Astrocyte (in vitro differentiated cells and primary cell): Measurements from ENCODE around the gene JMJD1C. TPM values are rescaled to one million over a fixed set of nuclear protein-coding genes. Genes with fewer than 3 reads are reported as not detected.

ENCODE experiments used
- DNase-seq: peaks from one replicate; pipeline ENCODE4 v3.0.0-alpha.2; 2010; ENCODE audit warnings: low read depth
- FAIRE-seq: peaks from 2 replicates; lab custom pipeline; 2011; peaks lifted over from hg19 to GRCh38; lab: Jason Lieb, UNC
- H2AFZ ChIP-seq: 2 replicates; pipeline ENCODE4 v1.6.0; 2012; ENCODE audit warnings: low read depth, low read length, inconsistent platforms
- H3K27ac ChIP-seq: 2 replicates; pipeline ENCODE4 v1.5.1; 2011; ENCODE audit warnings: low read depth, low read length, inconsistent platforms
- H3K27me3 ChIP-seq: 2 replicates; pipeline ENCODE4 v1.6.0; 2011; ENCODE audit warnings: low read length, inconsistent platforms; ENCODE audit not compliant: insufficient read depth
- H3K36me3 ChIP-seq: 2 replicates; pipeline ENCODE4 v1.5.1; 2011; ENCODE audit warnings: low read length, inconsistent platforms; ENCODE audit not compliant: insufficient read depth
- H3K4me1 ChIP-seq: 2 replicates; pipeline ENCODE4 v1.5.1; 2011; ENCODE audit warnings: low read length, inconsistent platforms; ENCODE audit not compliant: insufficient read depth
- H3K4me2 ChIP-seq: 2 replicates; pipeline ENCODE4 v1.6.0; 2012; ENCODE audit warnings: low read length, inconsistent platforms
- H3K4me3 ChIP-seq: 2 replicates; pipeline ENCODE4 v1.5.1; 2011; ENCODE audit warnings: low read depth, mild to moderate bottlenecking, low read length, inconsistent platforms; ENCODE audit not compliant: insufficient read depth
- H3K79me2 ChIP-seq: 2 replicates; pipeline ENCODE4 v1.6.0; 2012; ENCODE audit warnings: mild to moderate bottlenecking, low read length, inconsistent platforms; ENCODE audit not compliant: insufficient read depth
- H3K9ac ChIP-seq: 2 replicates; pipeline ENCODE4 v1.6.0; 2012; ENCODE audit warnings: mild to moderate bottlenecking, low read length, inconsistent platforms
- H3K9me3 ChIP-seq: 2 replicates; pipeline ENCODE4 v1.5.1; 2012; ENCODE audit warnings: low read depth, mild to moderate bottlenecking, low read length, inconsistent platforms; ENCODE audit not compliant: insufficient read depth
- H4K20me1 ChIP-seq: 2 replicates; pipeline ENCODE4 v1.6.0; 2012; ENCODE audit warnings: low read length, inconsistent platforms; ENCODE audit not compliant: insufficient read depth
- H3K27ac Mint-ChIP-seq: one replicate; pipeline ENCODE4 v1.8.0; 2021; ENCODE audit warnings: mild to moderate bottlenecking, mixed read lengths; ENCODE audit not compliant: unreplicated experiment
- H3K27me3 Mint-ChIP-seq: one replicate; pipeline ENCODE4 v1.8.0; 2021; ENCODE audit warnings: low read depth, mixed read lengths; ENCODE audit not compliant: unreplicated experiment
- H3K36me3 Mint-ChIP-seq: one replicate; pipeline ENCODE4 v1.8.0; 2021; ENCODE audit warnings: low read depth, mixed read lengths; ENCODE audit not compliant: unreplicated experiment
- H3K4me1 Mint-ChIP-seq: one replicate; pipeline ENCODE4 v1.8.0; 2021; ENCODE audit warnings: low read depth, mixed read lengths; ENCODE audit not compliant: unreplicated experiment
- H3K4me3 Mint-ChIP-seq: one replicate; pipeline ENCODE4 v1.8.0; 2021; ENCODE audit warnings: mild to moderate bottlenecking, moderate library complexity, mixed read lengths; ENCODE audit not compliant: unreplicated experiment
- H3K9me3 Mint-ChIP-seq: one replicate; pipeline ENCODE4 v1.8.0; 2021; ENCODE audit warnings: mild to moderate bottlenecking, mixed read lengths; ENCODE audit not compliant: unreplicated experiment
- EZH2 ChIP-seq: IDR thresholded peaks from 2 replicates; pipeline ENCODE4 v1.6.1; 2012; ENCODE audit warnings: mild to moderate bottlenecking, low read length, inconsistent platforms; ENCODE audit not compliant: insufficient read depth
- total RNA-seq: library from RNA; stranded (reverse); gene quantifications from 2 replicates; pipeline ENCODE4 v1.2.1, GENCODE V29; 2021
- TF ChIP-seq, protein P1 (sequence below): IDR thresholded peaks from 2 replicates; pipeline ENCODE4 v1.5.1; 2011; ENCODE audit warnings: low read depth, mild to moderate bottlenecking, inconsistent platforms, low read length, moderate library complexity; ENCODE audit not compliant: insufficient read depth

The JMJD1C gene
- total RNA-seq, 1 donor from 2014 or later, result 61.0 TPM

DNA sequence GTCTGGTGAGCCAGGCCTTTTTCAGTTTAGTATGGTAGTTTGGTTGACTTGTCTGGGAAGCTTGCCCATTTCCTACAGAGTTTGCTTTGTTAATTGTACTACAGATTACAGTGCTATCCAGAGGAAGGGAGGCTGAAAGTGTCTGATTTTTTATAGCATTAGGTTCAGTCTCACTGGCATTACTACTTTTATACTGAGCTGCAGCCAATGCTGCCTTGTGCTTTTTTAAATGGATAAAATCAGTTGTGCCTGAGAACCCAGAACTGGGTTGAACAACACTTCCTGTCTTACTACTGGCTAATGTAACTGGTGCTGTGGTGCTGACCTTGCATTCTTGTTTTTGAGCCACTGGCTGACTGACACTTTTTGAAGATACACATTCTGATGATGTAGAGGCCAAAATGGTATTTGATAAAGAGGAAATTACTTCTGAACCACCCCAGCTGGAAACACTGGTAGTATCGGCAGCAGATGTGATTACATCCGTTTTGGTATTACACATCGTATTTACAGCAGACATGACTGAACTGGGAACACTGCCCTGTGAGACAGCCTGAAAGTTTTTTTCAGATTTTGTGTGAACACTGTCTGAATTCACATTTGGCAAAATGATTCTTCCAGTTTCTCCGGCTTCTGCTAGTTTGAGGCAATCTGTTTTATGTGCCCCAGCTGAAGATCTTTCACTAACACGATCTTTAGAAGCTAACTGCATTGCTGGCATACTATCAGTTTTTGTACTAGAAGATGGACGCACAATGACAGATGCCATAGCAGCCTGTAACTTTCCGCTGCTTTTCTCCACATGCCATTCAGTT is 258.6 kb downstream of the JMJD1C start:
- H3K27ac ChIP-seq, result peak overlapping the region; percentile 61
- TF ChIP-seq EZH2, result no peak
- TF ChIP-seq, protein P1, sequence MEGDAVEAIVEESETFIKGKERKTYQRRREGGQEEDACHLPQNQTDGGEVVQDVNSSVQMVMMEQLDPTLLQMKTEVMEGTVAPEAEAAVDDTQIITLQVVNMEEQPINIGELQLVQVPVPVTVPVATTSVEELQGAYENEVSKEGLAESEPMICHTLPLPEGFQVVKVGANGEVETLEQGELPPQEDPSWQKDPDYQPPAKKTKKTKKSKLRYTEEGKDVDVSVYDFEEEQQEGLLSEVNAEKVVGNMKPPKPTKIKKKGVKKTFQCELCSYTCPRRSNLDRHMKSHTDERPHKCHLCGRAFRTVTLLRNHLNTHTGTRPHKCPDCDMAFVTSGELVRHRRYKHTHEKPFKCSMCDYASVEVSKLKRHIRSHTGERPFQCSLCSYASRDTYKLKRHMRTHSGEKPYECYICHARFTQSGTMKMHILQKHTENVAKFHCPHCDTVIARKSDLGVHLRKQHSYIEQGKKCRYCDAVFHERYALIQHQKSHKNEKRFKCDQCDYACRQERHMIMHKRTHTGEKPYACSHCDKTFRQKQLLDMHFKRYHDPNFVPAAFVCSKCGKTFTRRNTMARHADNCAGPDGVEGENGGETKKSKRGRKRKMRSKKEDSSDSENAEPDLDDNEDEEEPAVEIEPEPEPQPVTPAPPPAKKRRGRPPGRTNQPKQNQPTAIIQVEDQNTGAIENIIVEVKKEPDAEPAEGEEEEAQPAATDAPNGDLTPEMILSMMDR, result no peak
- H3K36me3 Mint-ChIP-seq, result no peaks in the 10 kb centered on the region
- peaks cover 38% of the 10 kb centered on the region for H3K4me1 ChIP-seq
- H3K36me3 ChIP-seq, result peaks cover 14% of the 10 kb centered on the region
- peaks cover 24% of the 10 kb centered on the region for H3K4me1 Mint-ChIP-seq
- H3K27me3 ChIP-seq, result no peaks in the 10 kb centered on the region
- H3K79me2 ChIP-seq, result peaks cover 66% of the 10 kb centered on the region
- H4K20me1 ChIP-seq, result peaks cover 79% of the 10 kb centered on the region
- no peaks in the 10 kb centered on the region for H3K27me3 Mint-ChIP-seq
- no peak overlapping the region for H2AFZ ChIP-seq
- no peaks in the 10 kb centered on the region for H3K9me3 ChIP-seq
- H3K4me2 ChIP-seq, result peak overlapping the region; percentile 58
- H3K9me3 Mint-ChIP-seq, result no peaks in the 10 kb centered on the region
- peak overlapping the region; percentile 35 for H3K9ac ChIP-seq
- DNase-seq (peak; percentile 90), FAIRE-seq (peak; percentile 50)
- H3K27ac Mint-ChIP-seq, result no peak overlapping the region
- no peak overlapping the region for H3K4me3 Mint-ChIP-seq
- H3K4me3 ChIP-seq, result peak overlapping the region; percentile 7

DNA sequence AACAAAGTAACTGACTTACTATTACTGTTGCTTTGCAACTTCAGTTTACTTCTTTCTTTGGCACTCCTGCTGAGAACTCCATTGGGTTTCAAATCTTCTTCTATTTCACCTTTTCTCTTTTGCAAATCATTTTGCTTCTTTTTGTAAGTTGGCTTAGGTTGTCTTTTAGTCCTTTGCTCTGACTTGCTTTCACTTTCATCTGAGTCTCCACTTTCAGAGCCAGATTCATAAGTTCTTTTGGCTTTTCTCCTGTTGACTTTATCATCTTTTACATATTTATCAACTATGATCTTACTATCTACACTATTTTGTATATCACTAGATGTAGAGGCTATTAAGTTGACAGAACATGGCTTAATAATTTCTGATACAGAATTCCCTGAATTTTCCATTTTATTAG is 259.2 kb downstream of the JMJD1C start:
- H3K36me3 ChIP-seq, result peaks cover 14% of the 10 kb centered on the region

More for the DNA sequence above, 259.2 kb downstream of the JMJD1C start:
- TF ChIP-seq, protein P1, result no peak
- no peak for TF ChIP-seq EZH2
- H3K27ac ChIP-seq, result peak overlapping the region; percentile 61
- Mint-ChIP-seq H3K4me1 (peaks cover 24% of the 10 kb centered on the region), H3K4me3 (no peak overlapping the region), H3K27me3 (no peaks in the 10 kb centered on the region), H3K27ac (no peak overlapping the region), H3K9me3 (no peaks in the 10 kb centered on the region), H3K36me3 (no peaks in the 10 kb centered on the region)
- no peaks in the 10 kb centered on the region for H3K27me3 ChIP-seq
- H3K79me2 ChIP-seq, result peaks cover 61% of the 10 kb centered on the region
- no peak overlapping the region for H3K9ac ChIP-seq
- H3K4me3 ChIP-seq, result no peak overlapping the region
- peaks cover 73% of the 10 kb centered on the region for H4K20me1 ChIP-seq
- DNase-seq, result no peak
- H2AFZ ChIP-seq, result no peak overlapping the region
- peak overlapping the region; percentile 58 for H3K4me2 ChIP-seq
- FAIRE-seq, result no peak
- peaks cover 38% of the 10 kb centered on the region for H3K4me1 ChIP-seq
- no peaks in the 10 kb centered on the region for H3K9me3 ChIP-seq
